A673 (cell line): ENCODE results near the gene PRPF38B. TPM values are rescaled to one million over a fixed set of nuclear protein-coding genes. Genes with fewer than 3 reads are reported as not detected.

Experiments used
- BruUV-seq: library from RNA; stranded (reverse); fragments of 400-500 nt; replicated peaks from 2 replicates; lab custom pipeline; 2021; lab: Mats Ljungman, UMichigan
- CTCF ChIA-PET: fragments of 300-600 bp; sonication (Branson Sonifier 250); formaldehyde crosslinking; loops from one replicate; lab custom pipeline; 2022; ENCODE audit warnings: antibody characterized with exemption; lab: Charles Lee
- POLR2A ChIA-PET: fragments of 300-600 bp; sonication (Branson Sonifier 250); formaldehyde crosslinking; loops from one replicate; lab custom pipeline; 2022; ENCODE audit warnings: antibody characterized with exemption; ENCODE audit not compliant: low non-redundant PET; lab: Charles Lee
- DNase-seq: peaks from one replicate; pipeline ENCODE4 v3.0.0-alpha.2; 2015; ENCODE audit warnings: low spot score
- H3K27ac ChIP-seq: fragments of 200-600 bp; sonication (generic); 2 replicates; pipeline ENCODE4 v1.5.1; 2016; ENCODE audit warnings: mixed run types, low read depth, mild to moderate bottlenecking, mixed read lengths, antibody characterized with exemption, low read length; ENCODE audit not compliant: poor library complexity, severe bottlenecking
- H3K27me3 ChIP-seq: fragments of 200-600 bp; sonication (generic); replicated peaks from 2 replicates; pipeline ENCODE4 v1.6.1; 2017; ENCODE audit warnings: mixed run types, low read depth, mild to moderate bottlenecking, mixed read lengths, antibody characterized with exemption, low read length; ENCODE audit not compliant: insufficient read depth, poor library complexity
- H3K36me3 ChIP-seq: fragments of 200-600 bp; sonication (generic); 2 replicates; pipeline ENCODE4 v1.6.1; 2016; ENCODE audit warnings: mixed run types, mild to moderate bottlenecking, mixed read lengths, antibody characterized with exemption, low read length; ENCODE audit not compliant: insufficient read depth, poor library complexity, severe bottlenecking
- H3K4me1 ChIP-seq: fragments of 200-600 bp; sonication (generic); 2 replicates; pipeline ENCODE4 v1.6.1; 2017; ENCODE audit warnings: mixed run types, mild to moderate bottlenecking, mixed read lengths, antibody characterized with exemption, low read length; ENCODE audit not compliant: insufficient read depth, poor library complexity, severe bottlenecking
- H3K4me3 ChIP-seq: fragments of 200-600 bp; sonication (generic); 2 replicates; pipeline ENCODE4 v1.5.1; 2016; ENCODE audit warnings: low read depth, mixed run types, mild to moderate bottlenecking, mixed read lengths, low read length; ENCODE audit not compliant: poor library complexity, severe bottlenecking
- H3K9me3 ChIP-seq: fragments of 200-600 bp; sonication (generic); 2 replicates; pipeline ENCODE4 v1.6.1; 2016; ENCODE audit warnings: mixed run types, low read depth, mild to moderate bottlenecking, mixed read lengths, antibody characterized with exemption, low read length; ENCODE audit not compliant: poor library complexity, severe bottlenecking
- EZH2 ChIP-seq: fragments of 200-600 bp; sonication (generic); IDR thresholded peaks from 2 replicates; pipeline ENCODE4 v1.6.1; 2017; ENCODE audit warnings: borderline replicate concordance, low read depth, mild to moderate bottlenecking, mixed read lengths, antibody characterized with exemption, low read length; ENCODE audit not compliant: poor library complexity, severe bottlenecking
- intact Hi-C: fragments of 100-400 bp; cut with micrococcal nuclease; formaldehyde crosslinking; loops from one replicate; pipeline ENCODE4 v1.10.0; 2022; ENCODE audit not compliant: unreplicated experiment
- total RNA-seq: library from RNA; stranded (reverse); gene quantifications from 2 replicates; pipeline ENCODE4 v1.2.3, GENCODE V29; 2021
- TF ChIP-seq, protein P1 (sequence below): fragments of 300-800, 200-600 bp; sonication (generic); conservative IDR thresholded peaks from 2 replicates; pipeline ENCODE4 v1.5.1; 2017; ENCODE audit warnings: low read depth, mild to moderate bottlenecking, antibody characterized with exemption, low read length, moderate library complexity, mixed read lengths

The PRPF38B gene
- total RNA-seq, 1 experiment from 2014 or later, result 59.5 TPM

GRCh38 chr1:108661030-108661609, 31.0 kb upstream of the PRPF38B start, which contains the start of gene HENMT1:
HENMT1 (minus strand) TSS chr1:108661093; CDS start chr1:108659884, 1,209 bp downstream.
- intact Hi-C loops, result no loop called here
- DNase-seq, result peak; percentile 81
- ChIA-PET CTCF (no interaction called here), POLR2A (no interaction called here)
- Histone ChIP-seq H3K27me3 (no peaks in the 10 kb centered on the region), H3K9me3 (no peaks in the 10 kb centered on the region), H3K4me3 (peak within 1 kb of the TSS; percentile 50), H3K27ac (peak within 1 kb of the TSS; percentile 77), H3K4me1 (peaks cover 8% of the 10 kb centered on the region), H3K36me3 (no peaks in the 10 kb centered on the region)
- no TSS peak for BruUV-seq
- TF ChIP-seq, protein P1, sequence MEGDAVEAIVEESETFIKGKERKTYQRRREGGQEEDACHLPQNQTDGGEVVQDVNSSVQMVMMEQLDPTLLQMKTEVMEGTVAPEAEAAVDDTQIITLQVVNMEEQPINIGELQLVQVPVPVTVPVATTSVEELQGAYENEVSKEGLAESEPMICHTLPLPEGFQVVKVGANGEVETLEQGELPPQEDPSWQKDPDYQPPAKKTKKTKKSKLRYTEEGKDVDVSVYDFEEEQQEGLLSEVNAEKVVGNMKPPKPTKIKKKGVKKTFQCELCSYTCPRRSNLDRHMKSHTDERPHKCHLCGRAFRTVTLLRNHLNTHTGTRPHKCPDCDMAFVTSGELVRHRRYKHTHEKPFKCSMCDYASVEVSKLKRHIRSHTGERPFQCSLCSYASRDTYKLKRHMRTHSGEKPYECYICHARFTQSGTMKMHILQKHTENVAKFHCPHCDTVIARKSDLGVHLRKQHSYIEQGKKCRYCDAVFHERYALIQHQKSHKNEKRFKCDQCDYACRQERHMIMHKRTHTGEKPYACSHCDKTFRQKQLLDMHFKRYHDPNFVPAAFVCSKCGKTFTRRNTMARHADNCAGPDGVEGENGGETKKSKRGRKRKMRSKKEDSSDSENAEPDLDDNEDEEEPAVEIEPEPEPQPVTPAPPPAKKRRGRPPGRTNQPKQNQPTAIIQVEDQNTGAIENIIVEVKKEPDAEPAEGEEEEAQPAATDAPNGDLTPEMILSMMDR, result no peak
- TF ChIP-seq EZH2, result no peak

GRCh38 chr1:108663074-108663473, 29.0 kb upstream of the PRPF38B start:
- POLR2A ChIA-PET, result no interaction called here
- DNase-seq, result no peak
- Histone ChIP-seq H3K27ac (no peak overlapping the region), H3K27me3 (no peaks in the 10 kb centered on the region), H3K9me3 (no peaks in the 10 kb centered on the region), H3K4me1 (peaks cover 8% of the 10 kb centered on the region), H3K4me3 (no peak overlapping the region), H3K36me3 (no peaks in the 10 kb centered on the region)
- intact Hi-C loops, result no loop called here
- CTCF ChIA-PET, result no interaction called here
- no peak for TF ChIP-seq EZH2
- no TSS peak for BruUV-seq

GRCh38 chr1:108664481-108664880, 27.6 kb upstream of the PRPF38B start:
- POLR2A ChIA-PET, result no interaction called here
- TF ChIP-seq, protein P1, result no peak
- no peak for TF ChIP-seq EZH2
- Histone ChIP-seq H3K4me1 (peaks cover 8% of the 10 kb centered on the region), H3K36me3 (no peaks in the 10 kb centered on the region), H3K4me3 (no peak overlapping the region), H3K27ac (no peak overlapping the region), H3K9me3 (no peaks in the 10 kb centered on the region), H3K27me3 (no peaks in the 10 kb centered on the region)
- CTCF ChIA-PET, result no interaction called here
- no peak for DNase-seq
- intact Hi-C loops, result no loop called here
- no TSS peak for BruUV-seq

DNA sequence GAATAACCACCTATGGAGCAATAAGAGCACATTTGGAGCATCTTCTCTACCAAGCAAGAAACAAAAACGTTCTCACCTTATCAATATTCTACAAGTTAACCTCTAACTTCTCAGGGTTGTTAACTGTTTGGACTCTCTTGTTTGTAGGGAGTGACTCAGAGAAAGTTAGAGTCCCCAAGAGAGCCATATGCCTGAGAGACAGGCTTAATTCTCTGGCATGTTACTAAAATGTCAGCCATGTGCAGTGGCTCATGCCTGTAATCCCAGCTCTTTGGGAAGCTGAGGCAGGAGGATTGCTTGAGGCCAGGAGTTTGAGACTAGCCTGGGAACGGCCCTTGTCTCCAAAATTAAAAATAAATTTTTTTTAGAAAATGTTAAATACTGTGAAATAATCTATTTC, 27.0 kb upstream of the PRPF38B start:
- H3K4me1 ChIP-seq, result peaks cover 8% of the 10 kb centered on the region
- no TSS peak for BruUV-seq
- no peak for TF ChIP-seq EZH2
- TF ChIP-seq, protein P1, result no peak
- H3K27ac ChIP-seq, result no peak overlapping the region
- no peaks in the 10 kb centered on the region for H3K36me3 ChIP-seq
- no peak overlapping the region for H3K4me3 ChIP-seq
- H3K27me3 ChIP-seq, result no peaks in the 10 kb centered on the region
- no peak for DNase-seq
- ChIA-PET CTCF (no interaction called here), POLR2A (no interaction called here)
- intact Hi-C loops, result no loop called here
- H3K9me3 ChIP-seq, result no peaks in the 10 kb centered on the region
